Endothelial cell (in vitro differentiated cells): Measurements from ENCODE around the gene RUVBL1. TPM values are rescaled to one million over a fixed set of nuclear protein-coding genes. Genes with fewer than 3 reads are reported as not detected.

Source experiments
- DNase-seq: peaks from one replicate; pipeline ENCODE4 v3.0.0; 2021; ENCODE audit warnings: low spot score
- H3K27ac Mint-ChIP-seq: one replicate; pipeline ENCODE4 v1.8.0; 2021; ENCODE audit warnings: mixed read lengths, inconsistent platforms; ENCODE audit not compliant: unreplicated experiment
- H3K27me3 Mint-ChIP-seq: one replicate; pipeline ENCODE4 v1.8.0; 2021; ENCODE audit warnings: mild to moderate bottlenecking, moderate library complexity, mixed read lengths, inconsistent platforms; ENCODE audit not compliant: unreplicated experiment
- H3K36me3 Mint-ChIP-seq: one replicate; pipeline ENCODE4 v1.8.0; 2021; ENCODE audit warnings: mild to moderate bottlenecking, low read depth, mixed read lengths, inconsistent platforms; ENCODE audit not compliant: unreplicated experiment
- H3K4me1 Mint-ChIP-seq: one replicate; pipeline ENCODE4 v1.8.0; 2021; ENCODE audit warnings: mild to moderate bottlenecking, mixed read lengths, inconsistent platforms; ENCODE audit not compliant: unreplicated experiment
- H3K4me3 Mint-ChIP-seq: one replicate; pipeline ENCODE4 v1.8.0; 2021; ENCODE audit warnings: mild to moderate bottlenecking, mixed read lengths, inconsistent platforms; ENCODE audit not compliant: unreplicated experiment
- H3K9me3 Mint-ChIP-seq: one replicate; pipeline ENCODE4 v1.8.0; 2021; ENCODE audit warnings: mixed read lengths, inconsistent platforms; ENCODE audit not compliant: unreplicated experiment
- CTCF ChIP-seq: fragments of 200-600 bp; sonication (generic); IDR thresholded peaks from one replicate; pipeline ENCODE4 v1.5.0; 2021; ENCODE audit warnings: antibody characterized with exemption; ENCODE audit not compliant: unreplicated experiment
- total RNA-seq: library from RNA; stranded (reverse); fragmentation: NEBNext Ultra II Directional; extraction: Animal tissue kit (Norgen Biotek cat#: 25700); gene quantifications from one replicate; pipeline ENCODE4 v1.2.1, GENCODE V29; 2021; ENCODE audit not compliant: unreplicated experiment

RUVBL1 gene
- total RNA-seq, 1 donor from 2014 or later = 30.3 TPM

- no peak overlapping the region for H3K4me3 Mint-ChIP-seq
- no peaks in the 10 kb centered on the region for H3K4me1 Mint-ChIP-seq
- H3K36me3 Mint-ChIP-seq = peaks cover 33% of the 10 kb centered on the region
- peak; percentile 89 for DNase-seq
- H3K9me3 Mint-ChIP-seq = no peaks in the 10 kb centered on the region
- peak; percentile 71 for TF ChIP-seq CTCF
- no peak overlapping the region for H3K27ac Mint-ChIP-seq
- peaks cover 2% of the 10 kb centered on the region for H3K27me3 Mint-ChIP-seq
Observed at GRCh38 chr3:128095222-128095703, 28.3 kb downstream of the RUVBL1 start.

DNA sequence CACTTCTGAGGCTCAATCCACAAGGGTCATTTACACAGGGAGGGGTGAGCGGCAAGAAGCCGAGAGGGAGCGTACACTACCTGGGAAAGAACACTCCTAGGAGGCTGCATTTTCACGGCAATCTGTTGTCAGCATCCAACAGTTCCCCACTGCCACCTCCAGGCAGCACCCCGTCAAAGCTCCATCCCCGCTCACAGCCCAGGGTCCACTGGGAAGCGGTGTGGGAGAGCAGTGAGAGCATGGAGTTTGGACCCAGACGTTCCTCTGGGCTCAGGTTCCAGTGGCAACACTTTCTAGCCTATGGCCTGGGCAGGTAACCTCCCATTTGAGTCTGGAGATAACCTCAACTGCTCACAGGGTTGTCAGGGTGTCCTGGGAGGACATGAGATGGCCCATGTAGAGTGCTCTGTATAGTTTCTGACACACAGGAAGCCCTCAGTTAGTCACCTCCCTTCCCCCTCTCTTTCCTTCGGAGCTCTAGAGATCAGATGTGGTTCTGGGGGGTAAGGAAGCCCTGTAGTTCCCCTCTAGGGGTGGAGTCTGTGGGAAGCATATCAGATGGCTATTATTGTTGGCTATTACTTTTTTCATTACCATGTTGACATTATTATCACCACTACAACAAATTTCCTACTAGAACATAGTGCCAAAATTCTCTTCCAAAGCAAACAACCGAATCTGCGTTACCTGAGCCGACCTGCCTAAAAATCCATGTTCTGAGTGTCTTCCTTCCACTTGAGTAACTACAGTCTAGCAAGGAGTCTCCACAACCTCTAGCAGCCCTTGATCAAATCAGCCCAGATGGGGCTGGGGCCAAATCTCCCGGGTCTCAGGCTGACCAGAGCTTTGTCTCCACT is 29.1 kb downstream of the RUVBL1 start:
- TF ChIP-seq CTCF = no peak
- Mint-ChIP-seq H3K9me3 (no peaks in the 10 kb centered on the region), H3K36me3 (peaks cover 29% of the 10 kb centered on the region), H3K4me1 (no peaks in the 10 kb centered on the region), H3K4me3 (no peak overlapping the region), H3K27ac (no peak overlapping the region), H3K27me3 (peaks cover 2% of the 10 kb centered on the region)
- DNase-seq = no peak

DNA sequence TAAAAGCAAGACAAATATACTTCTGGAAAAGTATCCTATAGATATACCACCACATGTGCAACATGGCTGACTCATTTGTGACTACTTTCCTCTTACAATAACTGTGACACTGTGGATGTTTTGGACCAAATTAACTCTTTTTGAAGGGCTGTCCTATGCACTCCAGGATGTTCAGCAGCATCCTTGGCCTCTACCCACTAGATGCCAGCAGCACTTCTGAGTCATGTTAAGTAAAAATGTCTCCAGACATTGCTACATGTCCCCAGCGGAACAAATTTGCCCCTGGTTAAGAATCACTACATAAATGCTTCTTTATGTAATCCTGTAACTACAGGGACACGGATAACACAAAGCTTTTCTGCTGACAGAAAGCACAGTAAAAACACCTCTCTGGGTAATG is 32.0 kb downstream of the RUVBL1 start:
- Mint-ChIP-seq H3K4me3 (no peak overlapping the region), H3K27me3 (no peaks in the 10 kb centered on the region), H3K9me3 (no peaks in the 10 kb centered on the region), H3K36me3 (peaks cover 10% of the 10 kb centered on the region), H3K27ac (no peak overlapping the region), H3K4me1 (no peaks in the 10 kb centered on the region)
- no peak for DNase-seq
- TF ChIP-seq CTCF = no peak

GRCh38 chr3:128089135-128089534 is 34.5 kb downstream of the RUVBL1 start:
- Mint-ChIP-seq H3K4me3 (no peak overlapping the region), H3K27me3 (no peaks in the 10 kb centered on the region), H3K4me1 (no peaks in the 10 kb centered on the region), H3K27ac (no peak overlapping the region), H3K9me3 (no peaks in the 10 kb centered on the region), H3K36me3 (peaks cover 5% of the 10 kb centered on the region)
- no peak for TF ChIP-seq CTCF
- no peak for DNase-seq

DNA sequence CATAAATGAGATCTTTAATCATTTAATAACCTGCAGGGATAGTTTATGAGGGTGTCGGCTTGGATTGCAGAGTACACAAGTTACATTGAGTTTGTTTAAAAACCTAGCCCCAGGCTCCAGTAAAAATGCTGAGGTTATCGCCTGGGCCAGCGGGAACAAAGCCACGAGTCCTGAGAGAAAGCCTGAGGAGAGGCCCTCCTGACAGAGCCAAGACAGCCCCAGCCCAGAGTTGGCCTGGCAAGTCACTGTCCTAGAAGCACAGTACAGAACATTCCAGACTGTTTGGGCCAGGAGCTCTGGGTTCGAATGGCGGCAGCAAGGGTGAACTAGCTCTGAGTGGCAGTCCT is 39.0 kb downstream of the RUVBL1 start:
- Mint-ChIP-seq H3K4me1 (no peaks in the 10 kb centered on the region), H3K36me3 (peaks cover 20% of the 10 kb centered on the region), H3K27me3 (no peaks in the 10 kb centered on the region), H3K27ac (no peak overlapping the region), H3K4me3 (no peak overlapping the region), H3K9me3 (no peaks in the 10 kb centered on the region)
- DNase-seq = no peak
- no peak for TF ChIP-seq CTCF
